GM21717 (cell line): Measurements from ENCODE around the gene F2R.
"Not testable (repeated sequence)": the region's sequence is repeated elsewhere in the genome, so short reads cannot be mapped to it uniquely, and the experiment has no call there.

Source experiments
- ATAC-seq: cut with Tn5 transposase; IDR thresholded peaks from one replicate; pipeline ENCODE4 v1.9.1; 2021; ENCODE audit warnings: mild to moderate bottlenecking, moderate library complexity; ENCODE audit not compliant: unreplicated experiment

The F2R gene

DNA sequence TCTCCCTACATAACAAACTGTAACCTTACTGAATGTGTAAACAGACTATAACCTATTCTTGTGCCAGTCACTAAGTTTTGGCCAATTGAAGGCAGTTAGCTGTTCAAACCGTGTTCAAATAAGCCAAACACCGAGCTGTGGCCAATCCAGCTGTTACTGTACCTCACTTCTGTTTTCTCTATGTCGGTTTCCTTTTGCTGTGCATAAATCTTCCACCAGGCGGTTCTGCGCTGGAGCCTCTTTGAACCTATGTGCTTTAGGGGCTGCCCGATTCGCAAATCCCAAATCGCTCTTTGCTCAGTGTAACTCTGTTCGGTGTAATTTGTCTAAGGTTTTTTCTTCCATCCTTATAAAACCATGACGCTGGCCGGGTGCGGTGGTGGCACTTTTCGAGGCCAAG is 31.8 kb downstream of the F2R start:
- ATAC-seq: no peak

DNA sequence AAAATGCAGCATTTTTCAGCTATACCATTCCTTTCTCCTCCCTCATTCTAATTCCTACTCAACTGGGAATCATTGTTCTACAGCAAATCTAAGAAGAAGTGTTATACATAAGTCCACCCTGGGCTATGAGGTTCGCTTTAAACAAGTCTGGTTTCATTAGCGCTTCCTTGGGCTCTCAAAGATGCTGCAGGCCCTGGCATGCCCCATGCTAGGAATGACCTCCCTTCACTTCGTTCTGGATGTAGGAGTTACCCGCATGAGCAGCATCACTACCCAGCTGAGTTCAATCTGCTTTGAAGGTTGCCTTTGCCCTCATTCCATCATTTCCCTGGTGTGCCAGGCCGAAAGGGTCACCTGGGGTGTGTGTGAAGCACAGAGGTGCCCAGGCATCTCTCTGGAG is 35.4 kb downstream of the F2R start:
- no peak for ATAC-seq

DNA sequence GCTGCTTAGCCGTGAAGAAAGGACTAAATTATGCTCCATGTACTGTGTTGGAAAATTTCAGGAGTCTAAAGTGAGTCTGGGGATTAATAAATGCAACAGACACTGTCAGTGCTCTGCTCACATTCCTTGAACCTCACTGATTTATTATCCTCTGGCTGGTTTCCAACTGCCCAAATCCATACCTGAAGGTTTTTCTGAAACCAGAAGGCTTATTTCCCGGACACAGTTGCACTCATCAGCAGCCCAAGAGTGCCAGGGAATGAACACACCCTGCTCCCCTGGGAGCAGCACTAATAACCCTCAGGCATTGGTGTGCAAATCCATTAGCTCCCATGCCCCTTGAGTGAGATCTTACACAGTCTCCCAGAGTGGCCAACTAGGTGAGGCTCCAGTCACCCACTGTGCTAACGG is 38.7 kb downstream of the F2R start:
- ATAC-seq: no peak

DNA sequence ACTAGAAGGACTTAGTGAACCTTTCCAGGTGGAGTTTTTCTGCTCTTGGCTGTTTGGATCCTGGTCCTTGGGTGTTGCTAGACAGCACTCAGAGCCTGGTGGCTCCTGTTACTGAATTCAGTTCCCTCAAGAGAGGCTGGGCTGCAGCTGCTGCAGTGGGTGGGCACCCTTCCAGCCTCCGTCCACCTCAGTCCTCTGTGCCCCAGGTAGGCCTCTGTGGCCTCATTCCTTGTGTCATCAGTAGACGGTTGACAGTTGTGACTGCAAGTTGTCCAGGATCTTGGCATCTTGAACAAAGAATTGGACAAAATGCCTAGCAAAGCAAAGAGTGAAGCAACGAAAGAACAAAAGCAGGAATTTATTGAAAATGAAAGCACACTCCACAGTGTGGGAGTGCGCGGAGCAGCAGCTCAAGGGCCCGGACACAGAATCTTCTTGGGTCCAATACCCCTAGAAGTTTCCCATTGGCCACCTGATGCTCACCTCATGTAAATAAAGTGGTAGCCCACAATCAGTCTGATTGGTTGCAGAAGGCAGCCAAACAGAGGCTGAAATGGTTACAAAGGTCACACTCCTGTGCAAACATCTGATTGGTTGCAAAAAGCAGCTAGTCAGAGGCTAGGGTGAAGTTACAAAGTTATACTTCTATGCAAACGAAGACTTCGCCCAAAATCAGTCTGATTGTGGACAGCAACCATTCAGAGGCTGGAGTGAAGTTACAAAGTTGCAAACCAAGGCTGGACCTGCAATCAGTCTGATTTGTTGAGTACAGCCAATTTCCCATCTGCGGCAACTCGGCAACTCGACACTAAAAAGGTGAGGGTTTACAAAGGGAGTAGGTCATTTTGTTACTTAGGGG is 40.1 kb downstream of the F2R start:
- no peak for ATAC-seq

DNA sequence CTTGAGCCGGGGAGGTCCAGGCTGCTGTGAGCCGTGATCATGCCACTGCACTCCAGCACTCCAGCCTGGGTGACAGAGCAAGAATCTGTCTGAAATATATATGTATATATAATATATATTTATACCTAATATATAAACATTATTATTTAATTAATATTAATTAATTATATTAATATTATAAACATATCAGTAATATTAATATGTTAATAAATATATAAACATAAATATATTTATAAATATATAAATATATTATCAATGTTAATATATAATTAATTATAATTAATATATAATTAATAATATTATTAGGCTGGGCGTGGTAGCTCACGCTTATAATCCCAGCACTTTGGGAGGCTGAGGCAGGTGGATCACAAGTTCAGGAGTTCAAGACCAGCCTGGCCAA is 41.1 kb downstream of the F2R start:
- no peak for ATAC-seq

DNA sequence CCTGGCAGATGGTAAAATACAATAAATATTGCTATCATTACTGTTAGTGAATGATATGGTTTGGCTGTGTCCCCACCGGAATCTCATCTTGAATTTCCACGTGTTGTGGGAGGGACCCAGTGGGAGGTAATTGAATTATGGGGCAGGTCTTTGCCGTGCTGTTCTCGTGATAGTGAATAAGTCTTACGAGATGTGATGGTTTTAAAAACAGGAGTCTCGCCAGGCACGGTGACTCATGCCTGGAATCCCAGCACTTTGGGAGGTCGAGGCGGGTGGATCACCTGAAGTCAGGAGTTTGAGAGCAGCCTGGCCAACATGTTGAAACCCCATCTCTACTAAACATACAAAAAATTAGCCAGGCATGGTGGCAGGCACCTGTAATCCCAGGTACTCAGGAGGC is 45.2 kb downstream of the F2R start:
- ATAC-seq: not testable (repeated sequence)

DNA sequence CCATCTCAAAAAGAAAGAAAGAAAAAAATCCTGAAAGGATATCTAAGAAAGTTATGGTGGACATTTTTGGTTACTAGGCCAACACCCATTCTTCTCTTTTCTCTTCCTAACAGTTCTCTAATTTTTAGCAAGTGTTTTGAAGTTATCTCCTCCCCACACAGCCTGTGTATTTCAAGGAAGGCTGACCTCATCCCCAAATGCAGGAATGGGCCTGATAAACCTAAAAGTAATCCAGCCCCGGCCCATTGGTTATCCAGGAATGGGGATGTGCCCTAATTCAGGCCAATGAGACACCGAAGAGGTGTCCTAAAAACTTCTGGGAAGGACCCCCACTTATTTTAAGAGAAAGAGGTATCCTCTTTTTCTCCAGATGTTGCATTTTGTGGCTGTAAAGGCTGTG is 46.6 kb downstream of the F2R start:
- no peak for ATAC-seq

DNA sequence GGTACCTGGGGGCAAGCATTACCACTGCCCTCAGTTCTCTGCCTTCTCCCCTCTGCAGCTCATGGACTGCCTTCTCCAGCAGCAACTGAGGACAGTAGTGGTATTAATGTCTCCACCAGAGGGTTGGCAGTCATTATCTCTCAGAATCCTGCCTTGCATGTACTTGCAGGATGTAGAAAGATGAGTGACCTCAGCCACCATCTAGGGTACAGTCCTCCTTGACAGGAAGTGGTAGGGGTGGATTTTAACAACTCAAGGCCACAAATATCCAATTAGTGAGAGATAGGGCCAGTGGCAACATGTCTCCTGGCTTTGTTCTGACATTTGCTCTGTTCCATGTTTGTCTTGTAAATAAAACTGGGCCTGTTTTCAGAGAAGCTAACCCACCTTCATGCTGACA is 47.2 kb downstream of the F2R start:
- ATAC-seq: no peak

DNA sequence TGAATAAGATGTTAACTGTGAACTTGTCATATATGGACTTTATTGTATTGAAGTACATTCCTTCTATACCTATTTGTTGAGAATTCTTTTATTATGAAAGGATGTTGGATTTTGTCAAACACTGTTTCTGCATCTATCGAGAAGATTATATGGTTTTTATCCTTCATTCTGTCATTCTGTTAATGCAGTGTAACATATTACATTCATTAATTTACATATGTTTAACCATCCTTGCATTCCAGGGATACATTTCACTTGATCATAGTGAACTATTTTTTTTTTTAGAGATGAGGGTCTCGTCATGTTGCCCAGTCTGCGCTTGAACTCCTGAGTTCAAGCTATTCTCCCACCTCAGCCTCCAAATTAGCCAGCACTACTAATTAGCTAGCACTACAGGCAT is 48.4 kb downstream of the F2R start:
- ATAC-seq: no peak

DNA sequence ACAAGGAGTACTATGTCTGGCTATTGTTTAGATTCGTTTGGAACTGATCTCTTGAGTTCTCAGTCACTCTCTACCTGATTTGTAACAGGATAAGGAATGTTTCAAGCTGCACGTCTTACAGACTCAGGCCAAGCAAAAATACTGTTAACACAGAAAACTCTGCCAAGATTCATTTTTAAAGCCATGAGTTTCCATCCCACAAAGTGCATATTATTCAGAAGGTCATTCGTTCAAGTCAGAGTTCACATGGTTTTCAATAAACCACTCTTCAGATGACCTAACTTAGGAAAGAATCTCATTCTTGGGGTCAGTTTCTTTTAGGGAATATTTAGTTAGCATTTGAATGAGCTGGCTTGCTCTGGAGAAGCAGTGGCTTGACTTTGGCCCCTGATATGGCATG is 49.3 kb downstream of the F2R start:
- no peak for ATAC-seq

DNA sequence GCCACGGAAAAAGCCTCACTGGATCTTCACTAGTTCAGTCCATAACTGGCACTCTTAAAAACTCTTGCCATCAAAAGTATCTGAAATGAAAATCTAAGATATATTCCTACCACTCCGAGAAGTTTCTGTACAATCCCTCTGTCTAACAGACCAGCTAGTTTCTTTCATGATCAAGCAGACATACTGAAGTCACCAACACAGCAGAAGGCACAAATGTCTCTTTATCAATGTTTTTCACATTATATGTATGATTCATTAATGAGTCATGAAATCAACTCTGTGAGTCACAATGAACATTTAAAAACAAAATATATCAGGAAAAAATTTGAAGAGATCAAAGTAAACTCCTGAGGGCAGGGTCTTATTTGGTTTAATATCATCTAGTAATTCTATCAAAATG is 50.8 kb downstream of the F2R start:
- ATAC-seq: no peak

DNA sequence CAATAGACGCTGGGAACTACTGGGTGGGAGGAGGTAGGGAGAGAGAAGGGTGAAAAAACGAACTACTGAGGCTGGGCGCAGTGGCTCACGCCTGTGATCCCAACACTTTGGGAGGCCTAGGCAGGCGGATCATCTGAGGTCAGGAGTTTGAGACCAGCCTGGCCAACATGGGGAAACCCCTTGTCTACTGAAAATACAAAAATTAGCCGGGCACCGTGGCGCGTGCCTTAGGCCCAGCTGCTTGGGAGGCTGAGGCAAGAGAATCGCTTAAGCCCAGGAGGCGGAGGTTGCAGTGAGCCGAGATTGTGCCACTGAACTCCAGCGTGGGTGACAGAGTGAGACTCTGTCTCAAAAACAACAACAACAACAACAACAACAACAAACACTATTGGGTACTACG is 55.1 kb downstream of the F2R start:
- not testable (repeated sequence) for ATAC-seq

DNA sequence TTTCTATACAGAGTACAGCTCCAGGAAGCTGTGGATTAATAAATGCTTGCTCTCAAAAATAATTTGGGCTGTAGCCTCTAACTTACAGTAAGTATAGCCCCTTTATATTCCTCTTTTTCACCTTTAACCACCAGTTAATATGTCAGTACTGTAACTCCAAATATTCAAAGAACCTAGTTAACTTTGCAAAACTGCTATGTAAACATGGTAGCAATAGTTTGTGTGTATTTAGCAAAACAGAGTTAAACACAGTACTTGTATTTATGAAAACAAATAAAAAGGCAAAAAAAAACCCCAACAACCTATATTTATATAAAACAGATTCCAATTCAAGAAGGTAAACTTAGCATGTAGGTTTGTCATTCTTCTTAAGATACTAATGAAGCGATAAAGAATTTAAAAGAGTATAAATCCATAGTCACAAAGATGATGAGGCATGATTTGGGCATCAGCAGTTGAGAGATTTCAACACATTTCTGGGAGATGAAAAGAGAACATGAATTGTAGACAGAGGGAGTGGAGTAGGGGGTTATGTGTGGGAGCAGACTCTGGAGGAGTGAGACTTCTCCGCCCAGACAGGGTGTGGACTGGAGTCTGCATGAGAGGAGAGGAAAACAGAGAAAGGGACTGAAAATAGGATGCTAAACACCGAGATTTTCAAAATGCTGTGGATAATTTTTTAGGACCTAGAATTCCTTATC is 55.9 kb downstream of the F2R start:
- ATAC-seq: no peak

DNA sequence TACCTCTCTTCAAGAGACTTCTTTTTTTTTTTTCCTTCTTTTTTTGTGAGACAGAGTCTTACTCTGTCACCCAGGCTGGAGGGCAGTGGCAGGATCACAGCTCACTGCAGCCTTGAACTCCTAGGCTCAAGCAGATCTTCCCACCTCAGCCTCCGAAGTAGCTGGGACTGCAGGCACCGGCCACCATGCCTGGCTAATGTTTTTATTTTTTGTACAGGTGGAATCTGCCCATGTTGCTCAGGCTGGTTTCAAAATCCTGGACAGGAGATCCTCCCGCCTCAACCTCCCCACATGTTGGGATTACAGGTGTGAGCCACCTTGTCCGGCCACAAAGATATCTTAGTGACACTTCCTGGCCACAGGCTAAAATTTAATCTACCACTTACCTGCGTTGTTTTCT is 60.0 kb downstream of the F2R start:
- no peak for ATAC-seq

DNA sequence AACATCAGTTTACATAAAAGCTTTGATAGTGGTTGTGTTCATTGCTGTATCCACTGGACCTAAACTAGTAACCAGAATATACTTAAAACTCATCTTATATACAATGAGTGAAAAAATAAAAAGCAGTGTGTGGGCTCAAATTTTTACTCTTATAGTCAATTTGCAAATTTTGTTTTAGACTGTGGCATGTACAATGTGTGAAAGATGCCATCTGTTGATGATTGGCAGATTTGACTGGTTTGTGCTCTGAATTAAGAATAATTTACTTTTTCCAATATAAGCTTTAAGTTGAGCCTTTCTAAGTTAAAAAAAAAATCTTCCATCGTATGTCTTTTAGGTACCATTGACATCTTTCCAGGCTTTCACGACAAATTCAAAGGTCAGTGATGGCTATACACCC is 60.5 kb downstream of the F2R start:
- no peak for ATAC-seq

DNA sequence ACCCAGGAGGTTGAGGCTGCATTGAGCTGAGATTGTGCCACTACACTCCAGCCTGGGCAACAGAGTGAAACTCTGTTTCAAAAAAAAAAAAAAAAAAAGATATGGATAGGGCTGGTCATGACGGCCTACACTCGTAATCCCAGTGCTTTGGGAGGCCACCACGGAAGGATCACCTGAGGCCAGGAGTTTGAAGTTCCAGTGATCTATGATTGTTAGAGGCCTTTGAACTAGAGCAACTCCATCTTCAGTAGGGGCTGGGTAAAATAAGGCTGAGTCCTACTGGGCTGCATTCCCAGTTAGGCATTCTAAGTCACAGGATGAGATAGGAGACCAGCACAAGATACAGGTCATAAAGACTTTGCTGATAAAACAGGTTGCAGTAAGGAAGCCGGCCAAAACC is 64.7 kb downstream of the F2R start:
- not testable (repeated sequence) for ATAC-seq

DNA sequence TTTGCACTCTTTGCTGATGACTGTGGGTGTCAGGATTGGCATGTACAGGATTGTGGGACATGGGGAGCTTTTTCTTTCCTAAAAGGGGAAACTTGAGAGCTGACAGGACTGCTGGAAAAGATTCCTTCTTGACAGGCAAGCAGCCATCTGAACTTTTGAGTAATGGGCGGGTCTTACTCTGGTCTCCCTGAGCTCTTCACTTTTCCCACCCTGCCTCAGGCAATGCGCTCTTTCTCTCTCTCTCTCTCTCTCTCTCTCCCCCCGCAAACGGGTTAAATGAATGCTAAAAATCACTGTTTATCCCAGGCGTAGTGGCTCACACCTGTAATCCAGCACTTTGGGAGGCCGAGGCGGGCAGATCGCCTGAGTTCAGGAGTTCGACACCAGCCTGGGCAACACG is 65.8 kb downstream of the F2R start:
- no peak for ATAC-seq

DNA sequence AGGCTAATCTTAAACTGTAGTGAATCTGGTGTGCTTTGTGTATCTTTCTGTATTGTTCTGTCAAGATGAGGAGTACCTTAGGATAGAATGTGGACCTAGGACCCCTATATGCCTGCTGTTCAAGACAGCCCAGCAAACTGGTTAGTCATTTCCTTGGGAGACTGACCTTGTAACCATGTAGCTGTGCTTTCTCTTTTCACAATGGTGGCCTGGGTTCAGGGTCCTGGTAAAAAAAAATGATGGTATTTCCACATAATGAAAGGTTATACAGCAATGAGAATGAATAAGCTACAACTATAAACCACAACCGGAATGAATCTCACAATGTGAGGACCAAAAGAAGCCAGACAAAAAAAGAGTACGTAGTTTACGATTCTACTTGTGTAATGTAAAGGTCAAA is 66.5 kb downstream of the F2R start:
- ATAC-seq: no peak
